T-helper 9 cell (primary cell): ENCODE measurements around the gene HELQ.

Experiments used
- DNase-seq: peaks from one replicate; pipeline ENCODE4 v3.0.0-alpha.2; 2020

Gene HELQ

DNA sequence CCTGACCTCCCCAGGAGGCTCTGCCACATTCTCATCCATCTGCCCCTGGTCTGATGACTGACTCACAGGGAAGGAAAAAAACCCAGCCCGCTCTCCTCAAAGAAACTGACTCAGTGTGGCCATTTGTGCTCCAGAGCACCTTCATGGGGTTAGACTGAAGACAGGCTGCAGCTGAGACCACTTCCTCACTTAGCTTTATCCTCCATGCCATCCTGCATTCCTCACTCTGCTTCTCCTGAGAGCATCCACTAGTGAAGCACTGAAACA lies 85.0 kb downstream of the HELQ start:
- DNase-seq = no peak

DNA sequence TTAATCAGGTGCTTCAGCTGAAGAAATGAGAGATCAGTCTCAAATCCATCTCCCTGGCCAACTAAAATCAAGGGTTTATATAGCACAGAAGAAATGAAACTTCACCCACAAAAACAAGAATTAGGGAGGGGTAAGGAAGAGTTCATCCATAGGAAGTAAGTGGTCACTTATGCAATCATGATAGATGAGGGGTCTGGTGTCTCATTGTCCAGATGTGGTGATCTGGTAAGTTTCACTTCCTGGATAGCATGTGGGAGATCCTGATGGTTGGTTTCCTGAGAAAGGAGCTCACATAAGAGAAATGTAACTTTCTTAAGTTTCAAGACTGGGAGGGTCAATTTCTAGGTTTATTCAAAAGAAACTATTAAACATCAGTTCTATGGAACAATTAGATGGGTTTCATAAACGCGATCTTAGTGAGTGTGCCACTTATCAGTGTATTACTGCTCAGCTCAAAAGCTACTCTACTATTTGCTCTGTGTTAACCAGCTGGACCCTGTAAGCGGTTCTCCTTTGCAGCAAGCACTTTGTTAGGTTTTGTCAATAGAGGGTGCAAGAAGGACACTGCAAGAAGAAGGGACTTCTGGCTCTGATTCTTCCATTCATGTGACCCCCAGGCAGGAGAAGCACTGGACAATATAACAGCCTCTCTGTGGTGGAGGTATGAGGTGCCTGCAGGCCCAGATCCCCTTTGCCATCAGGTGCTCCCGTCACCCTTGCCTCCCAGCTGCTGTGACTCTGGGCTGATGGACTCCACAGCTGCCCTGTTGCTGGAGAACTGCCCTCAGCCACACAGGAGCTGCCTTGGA lies 85.6 kb downstream of the HELQ start:
- DNase-seq = no peak

DNA sequence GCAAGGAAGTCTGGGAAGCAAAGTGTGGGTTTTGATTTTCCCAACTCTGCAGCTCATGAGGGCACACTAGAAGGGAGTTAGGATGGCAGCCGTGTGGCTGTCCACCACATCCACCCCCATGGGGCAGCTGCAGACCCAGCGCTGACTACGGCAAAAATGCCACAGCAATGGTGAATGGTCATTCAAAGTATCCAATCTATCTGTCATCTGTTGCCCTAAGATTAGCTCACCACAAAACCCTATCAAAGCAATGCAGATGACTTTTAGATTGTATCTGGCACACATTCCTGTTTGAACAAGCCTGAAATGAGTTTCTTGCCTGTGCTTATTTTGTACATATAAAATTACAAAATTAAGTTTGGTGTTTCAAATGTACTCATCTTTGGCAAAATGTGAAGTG lies 91.3 kb downstream of the HELQ start:
- DNase-seq = no peak

DNA sequence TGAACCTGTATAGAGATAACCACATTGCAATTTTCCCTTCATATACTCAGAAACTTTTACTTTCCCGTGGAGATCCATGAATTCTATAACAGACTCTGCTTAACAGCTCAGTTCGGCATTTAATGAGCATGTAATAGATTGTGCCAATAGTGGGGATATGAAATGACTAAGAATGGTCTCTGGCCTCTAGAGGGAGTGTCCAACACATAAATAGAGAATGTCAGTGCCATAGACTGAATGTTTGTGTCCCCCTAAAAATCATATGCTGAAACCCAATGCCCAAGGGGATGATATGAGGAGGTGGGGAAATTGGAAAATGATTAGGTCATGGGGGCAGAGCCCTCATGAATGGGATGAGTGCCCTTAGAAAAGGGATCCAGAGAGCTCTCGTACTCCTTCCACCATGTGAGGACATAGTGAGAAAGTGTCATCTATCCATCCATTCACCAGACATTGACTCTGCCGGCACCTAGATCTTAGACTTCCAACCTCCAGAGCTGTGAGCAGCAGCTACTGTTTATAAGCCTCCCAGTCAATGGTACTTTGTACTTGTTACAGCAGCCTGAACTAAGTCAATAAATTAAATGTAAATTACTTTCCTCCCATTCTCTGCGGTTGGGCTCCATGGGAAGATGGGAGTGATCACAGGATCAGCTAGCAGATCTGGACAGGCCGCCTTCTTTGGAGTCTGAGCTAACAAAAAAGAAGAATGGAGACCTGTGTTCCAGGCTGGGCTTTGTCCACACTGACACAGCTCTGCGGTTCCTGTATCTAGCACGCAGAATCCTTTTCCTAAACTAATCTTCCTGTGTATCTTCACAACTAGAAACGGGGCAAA lies 92.9 kb downstream of the HELQ start:
- DNase-seq = no peak

GRCh38 chr4:83361416-83362103 lies 94.1 kb downstream of the HELQ start:
- no peak for DNase-seq

DNA sequence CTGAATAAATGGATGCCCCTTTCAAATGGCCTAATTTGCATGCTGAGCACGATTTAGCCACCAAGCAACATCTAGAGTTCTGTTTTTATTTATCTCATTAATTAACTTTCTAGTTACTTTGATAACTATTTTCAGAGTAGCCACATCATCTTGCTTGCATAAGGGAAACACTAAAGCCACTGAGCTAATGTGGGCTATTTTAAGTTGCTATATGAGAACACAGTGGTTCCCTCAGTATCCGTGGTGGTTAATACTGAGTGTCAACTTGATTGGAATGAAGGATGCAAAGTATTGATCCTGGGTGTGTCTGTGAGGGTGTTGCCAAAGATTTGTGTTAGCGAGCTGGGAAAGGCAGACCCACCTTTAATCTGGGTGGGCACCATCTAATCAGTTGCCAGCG lies 95.6 kb downstream of the HELQ start:
- DNase-seq = no peak

DNA sequence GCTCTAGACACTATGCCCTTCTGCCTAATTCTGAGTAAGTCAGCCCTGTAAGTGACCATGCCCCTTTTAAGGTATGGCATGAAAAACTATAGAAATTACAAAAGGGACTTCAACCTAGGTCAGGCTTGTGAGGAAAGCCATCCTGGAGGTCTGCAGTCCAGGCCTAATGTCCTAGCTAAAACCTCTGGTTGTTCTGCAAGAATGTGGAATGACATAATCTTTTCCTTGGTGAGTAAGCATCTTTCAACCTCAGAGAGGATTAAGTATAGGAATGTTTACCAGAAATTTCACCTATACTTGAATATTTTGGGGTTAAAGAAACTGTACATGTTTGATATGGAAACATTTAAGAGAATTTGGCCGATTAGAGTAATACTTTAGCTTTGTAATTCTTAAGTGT lies 97.2 kb downstream of the HELQ start:
- DNase-seq = no peak
